HuH-7 (cell line): ENCODE measurements around the gene GALNTL6.
"Not testable (repeated sequence)": the region's sequence is repeated elsewhere in the genome, so short reads cannot be mapped to it uniquely, and the experiment has no call there.

Experiments
- DNase-seq: peaks from one replicate; pipeline ENCODE4 v3.0.0; 2011; ENCODE audit warnings: low spot score

GALNTL6 gene

GRCh38 chr4:173019664-173020063 is 1206.5 kb downstream of the GALNTL6 start:
- DNase-seq = no peak

- DNase-seq = not testable (repeated sequence)
These were observed 1208.8 kb downstream of the GALNTL6 start for GRCh38 chr4:173021746-173022573.

- DNase-seq = no peak
These were observed 1211.0 kb downstream of the GALNTL6 start for GRCh38 chr4:173024203-173024602.

GRCh38 chr4:173025131-173025530 is 1211.9 kb downstream of the GALNTL6 start:
- peak; percentile 54 for DNase-seq

- no peak for DNase-seq
These were observed 1224.0 kb downstream of the GALNTL6 start for GRCh38 chr4:173037242-173037641.

- no peak for DNase-seq
These were observed 1225.1 kb downstream of the GALNTL6 start for GRCh38 chr4:173038192-173038896.

- no peak for DNase-seq
These were observed 1226.7 kb downstream of the GALNTL6 start for GRCh38 chr4:173039617-173040577.

- no peak for DNase-seq
These were observed 1228.3 kb downstream of the GALNTL6 start for GRCh38 chr4:173041482-173041881.

- not testable (repeated sequence) for DNase-seq
These were observed 1228.9 kb downstream of the GALNTL6 start for GRCh38 chr4:173042139-173042538.

GRCh38 chr4:173044340-173044739 is 1231.1 kb downstream of the GALNTL6 start:
- DNase-seq = no peak

- no peak for DNase-seq
These were observed 1232.4 kb downstream of the GALNTL6 start for GRCh38 chr4:173045571-173045970.

- no peak for DNase-seq
These were observed 1232.9 kb downstream of the GALNTL6 start for GRCh38 chr4:173046144-173046543.

GRCh38 chr4:173046818-173047217 is 1233.6 kb downstream of the GALNTL6 start:
- DNase-seq = no peak

- DNase-seq = no peak
These were observed 1238.0 kb downstream of the GALNTL6 start for GRCh38 chr4:173051232-173051631.

GRCh38 chr4:173051716-173052115 is 1238.5 kb downstream of the GALNTL6 start:
- no peak for DNase-seq

- no peak for DNase-seq
These were observed 1239.2 kb downstream of the GALNTL6 start for GRCh38 chr4:173052439-173052838.

- no peak for DNase-seq
These were observed 1243.1 kb downstream of the GALNTL6 start for GRCh38 chr4:173056271-173056670.

GRCh38 chr4:173056710-173057109 is 1243.5 kb downstream of the GALNTL6 start:
- DNase-seq = no peak

GRCh38 chr4:173057442-173057841 is 1244.2 kb downstream of the GALNTL6 start:
- no peak for DNase-seq

GRCh38 chr4:173057901-173058300 is 1244.7 kb downstream of the GALNTL6 start:
- no peak for DNase-seq

- no peak for DNase-seq
These were observed 1248.0 kb downstream of the GALNTL6 start for GRCh38 chr4:173061160-173061559.

GRCh38 chr4:173073939-173074500 is 1260.8 kb downstream of the GALNTL6 start:
- DNase-seq = no peak
